HS-27A (cell line): Measurements from ENCODE around the gene BTBD9.
"Not testable (repeated sequence)": the region's sequence is repeated elsewhere in the genome, so short reads cannot be mapped to it uniquely, and the experiment has no call there.

Experiments
- DNase-seq: peaks from one replicate; pipeline ENCODE4 v3.0.0-alpha.2; 2012; ENCODE audit warnings: low read depth, missing footprints

The BTBD9 gene

DNA sequence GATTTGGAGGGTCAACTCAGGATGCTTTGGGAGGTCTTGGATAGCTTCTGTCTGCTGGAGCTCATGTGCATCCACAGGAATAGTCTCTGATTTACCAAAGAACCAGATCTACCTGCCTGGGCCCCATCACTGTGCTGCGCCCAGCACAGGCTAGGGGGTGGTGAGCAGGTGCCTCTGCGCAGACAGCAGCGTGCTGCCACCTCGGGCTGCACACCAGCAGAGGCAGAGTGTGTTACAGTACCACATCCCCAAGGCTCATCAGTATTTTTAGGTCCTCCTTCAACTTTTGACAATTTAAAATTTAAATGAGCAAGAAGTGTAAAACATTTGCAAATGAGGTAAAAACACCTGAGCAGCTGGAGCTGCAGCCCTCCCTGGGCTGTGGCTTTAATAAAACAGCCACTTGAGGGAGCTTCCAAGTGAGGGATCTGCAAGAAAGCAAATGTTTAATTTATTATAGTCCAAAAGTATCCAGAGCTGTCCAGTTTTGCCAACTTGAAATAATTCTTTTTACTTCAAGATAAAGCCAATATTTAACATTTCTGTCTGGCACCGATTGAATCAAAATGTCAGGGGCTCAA lies 495.3 kb downstream of the BTBD9 start:
- no peak for DNase-seq

DNA sequence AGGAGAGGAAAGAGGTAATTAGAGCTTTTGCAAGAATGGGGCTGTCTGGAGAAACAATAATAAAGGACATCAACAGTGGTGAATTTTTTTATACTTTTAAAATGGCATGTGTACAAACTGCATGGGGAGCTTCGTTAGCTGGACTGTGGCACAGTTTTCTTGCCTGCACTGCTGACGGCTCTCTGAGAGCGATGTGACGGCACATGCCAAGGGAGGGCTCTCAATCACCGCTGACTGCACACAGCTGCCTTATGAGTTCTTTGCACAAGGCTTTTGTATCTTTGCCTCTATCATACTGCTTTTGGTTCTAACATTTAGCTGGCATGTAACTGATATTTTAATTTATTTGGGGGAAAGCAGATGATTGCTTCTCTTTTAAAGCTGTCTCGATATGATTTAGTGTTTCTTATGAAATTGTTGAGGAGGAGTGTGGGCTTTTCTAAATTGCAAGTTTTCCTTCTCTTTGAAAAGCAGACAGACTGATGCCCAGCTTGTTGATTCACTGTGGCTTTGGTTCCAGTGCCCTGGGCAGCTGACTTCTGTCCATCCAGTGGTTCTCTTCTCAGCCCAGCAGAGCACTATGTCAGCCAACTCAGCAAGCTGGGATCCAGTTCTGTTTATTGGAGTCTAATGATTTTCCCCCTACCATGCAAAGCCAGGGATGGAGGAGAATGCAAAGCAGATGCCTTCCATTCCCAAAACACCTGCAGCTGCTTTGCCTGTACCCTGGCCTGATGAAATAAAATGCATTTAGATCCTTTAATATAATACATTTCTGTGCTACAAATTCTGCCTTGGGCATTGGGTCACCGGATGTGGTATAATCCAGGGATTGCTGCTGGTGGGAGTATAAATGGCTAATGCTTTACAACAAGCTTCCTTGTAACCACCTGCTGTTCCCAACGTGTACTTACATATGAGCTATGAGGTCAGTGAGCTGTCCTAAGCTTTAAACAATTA lies 496.3 kb downstream of the BTBD9 start:
- DNase-seq = no peak

DNA sequence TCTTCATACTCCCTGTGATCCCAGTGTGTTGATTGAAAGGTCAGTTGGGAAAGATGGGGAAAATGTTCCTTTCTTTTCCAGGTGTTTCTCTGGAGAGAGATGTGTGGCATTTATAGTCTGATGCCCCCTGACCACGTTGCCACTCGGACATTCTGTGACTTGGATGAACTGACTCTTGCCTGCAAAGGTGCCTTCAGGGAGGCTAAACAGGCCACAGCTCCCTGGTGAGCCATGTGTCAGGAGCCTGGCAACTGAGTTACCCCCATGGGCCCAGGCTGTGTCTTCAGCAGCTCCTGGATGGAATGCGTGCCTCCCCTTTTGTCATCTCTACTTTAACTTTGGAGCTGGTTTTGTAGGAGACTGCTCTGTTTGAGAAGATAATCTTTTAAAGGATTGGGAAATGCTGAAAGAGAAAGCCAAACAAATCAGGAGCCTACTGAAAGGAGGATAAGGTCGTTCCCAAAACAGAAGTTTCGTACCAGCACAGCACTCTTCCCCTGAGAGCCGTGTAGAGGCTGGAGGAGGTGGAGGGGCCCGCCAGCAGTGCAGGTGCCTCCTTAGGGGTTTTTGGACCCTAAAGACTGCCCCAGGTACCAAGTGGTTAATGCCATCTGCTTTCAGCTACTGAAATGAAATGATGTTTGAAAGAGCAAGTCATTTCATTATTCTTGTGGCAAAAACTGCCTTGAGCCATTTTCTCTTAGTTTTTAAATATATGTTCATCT lies 497.4 kb downstream of the BTBD9 start:
- no peak for DNase-seq

DNA sequence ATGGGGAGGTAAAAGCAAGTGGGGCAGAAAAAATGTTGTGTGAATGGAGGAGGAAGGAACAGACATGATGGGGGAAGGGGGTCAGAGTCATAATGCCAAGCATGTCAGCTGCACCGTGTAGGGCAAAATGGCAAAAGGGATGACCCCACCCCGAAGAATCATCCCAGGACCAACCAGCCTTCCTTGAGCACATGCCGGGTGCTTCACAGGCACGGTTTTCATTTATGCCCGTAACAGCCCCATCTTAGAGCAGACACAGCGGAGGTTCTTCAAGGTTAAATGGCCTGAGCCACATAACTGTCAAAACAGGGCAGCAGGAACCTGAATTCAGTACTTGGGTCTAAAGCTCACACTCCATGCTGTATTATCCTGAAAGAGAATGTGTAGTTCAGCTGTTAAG lies 498.0 kb downstream of the BTBD9 start:
- no peak for DNase-seq

DNA sequence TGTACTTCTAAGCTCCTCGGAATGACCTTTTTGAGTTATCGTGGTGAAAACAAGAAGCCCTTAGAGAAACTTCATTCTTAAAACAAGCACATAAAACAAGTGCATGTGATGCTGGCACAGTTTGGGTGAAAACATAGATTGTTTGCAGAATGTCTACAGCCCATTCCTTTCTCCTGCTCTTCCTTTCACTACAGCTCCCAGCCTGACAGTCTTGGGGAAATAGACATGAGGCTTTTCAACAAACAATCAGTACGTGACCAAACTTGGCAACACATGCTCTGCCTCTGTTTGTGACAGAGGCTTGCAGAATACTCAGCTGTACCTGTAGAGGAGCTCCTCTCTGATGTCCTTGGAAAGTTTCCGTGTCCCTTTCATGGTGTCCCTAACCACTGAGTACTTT lies 498.6 kb downstream of the BTBD9 start:
- no peak for DNase-seq

DNA sequence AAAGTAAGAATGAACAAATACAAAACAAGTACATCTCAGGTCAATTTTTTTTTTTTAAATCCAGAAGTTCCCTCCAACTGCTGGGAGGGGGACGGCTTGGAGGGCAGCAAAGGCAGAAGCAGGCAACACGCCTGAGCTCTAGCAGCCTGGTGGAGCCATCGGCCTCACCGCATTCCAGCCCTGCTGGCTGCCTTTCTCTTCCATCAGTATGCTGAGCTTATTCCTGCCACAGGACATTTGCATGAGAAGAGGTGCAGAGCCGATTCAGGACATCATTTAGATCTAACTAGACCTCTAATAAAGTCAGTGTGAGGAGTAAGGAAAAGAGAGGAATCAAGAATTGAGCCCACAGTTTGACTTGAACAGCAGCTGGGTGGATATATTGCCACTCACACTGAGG lies 501.4 kb downstream of the BTBD9 start:
- DNase-seq = no peak

DNA sequence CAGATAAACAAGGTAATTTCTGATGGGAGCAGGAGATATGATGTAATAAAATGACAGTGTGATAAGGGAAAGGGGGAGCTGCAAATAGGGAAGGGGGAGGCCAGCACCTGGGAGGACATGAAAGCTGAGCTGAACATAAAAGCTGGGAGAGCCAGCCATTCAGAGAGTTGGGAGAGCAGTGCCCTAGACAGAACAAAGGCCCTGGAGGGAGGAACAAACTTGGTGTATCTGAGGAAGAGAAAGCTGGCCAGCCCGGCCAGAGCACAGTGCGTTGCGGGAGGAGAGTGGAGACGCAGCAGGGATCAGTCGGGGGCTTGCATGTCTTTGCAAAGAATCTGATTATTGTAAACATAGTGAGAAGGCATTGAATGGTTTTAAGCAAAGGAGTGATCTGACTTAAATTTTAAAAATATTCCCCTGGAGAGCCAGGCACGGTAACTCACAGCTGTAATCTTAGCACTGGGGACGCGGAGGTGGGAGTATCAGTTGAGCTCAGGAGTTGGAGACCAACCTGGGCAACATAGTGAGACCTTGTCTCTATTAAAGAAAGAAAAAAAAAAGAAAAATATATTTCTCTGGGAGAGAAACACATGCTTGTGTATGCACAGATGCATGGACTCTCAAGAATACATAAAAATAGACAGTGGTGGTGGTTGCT lies 502.0 kb downstream of the BTBD9 start:
- DNase-seq = no peak

DNA sequence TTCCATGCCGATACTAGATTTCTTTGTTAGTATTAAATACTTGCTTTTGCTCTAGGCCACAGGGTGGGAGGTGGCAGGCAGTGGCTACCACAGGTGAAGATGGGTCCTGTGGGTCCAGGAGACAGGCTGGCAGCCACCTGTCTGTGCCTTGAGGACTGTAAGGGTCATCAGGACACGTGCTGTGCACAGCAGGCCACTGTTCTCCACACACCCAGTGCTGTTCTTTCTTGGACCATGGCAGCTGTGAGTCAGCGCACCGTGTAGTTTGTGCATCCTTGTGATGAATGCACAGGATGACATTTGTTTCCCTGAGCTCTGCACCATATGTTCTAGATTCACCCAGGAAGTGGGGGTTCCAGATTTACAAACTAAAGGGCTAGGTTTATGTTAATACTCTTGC lies 503.2 kb downstream of the BTBD9 start:
- DNase-seq = no peak

DNA sequence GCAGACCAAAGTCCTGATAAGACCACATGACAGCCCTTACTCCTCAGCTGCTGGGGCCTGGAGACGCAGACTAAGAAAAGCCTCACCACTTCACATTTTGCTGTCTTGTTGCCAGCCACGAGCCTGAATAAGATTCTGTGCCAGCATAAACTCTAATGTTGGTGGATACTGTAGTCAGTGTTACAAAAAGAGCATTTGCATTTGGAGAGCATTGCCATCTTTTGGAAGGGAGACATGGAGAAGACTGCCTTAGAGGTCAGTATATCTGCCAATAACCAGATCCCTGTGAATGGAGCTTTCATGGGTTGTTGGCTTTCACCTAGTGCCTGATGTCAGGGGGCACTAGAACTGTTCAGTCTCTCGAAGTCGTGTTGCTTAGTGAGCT lies 505.0 kb downstream of the BTBD9 start:
- no peak for DNase-seq

DNA sequence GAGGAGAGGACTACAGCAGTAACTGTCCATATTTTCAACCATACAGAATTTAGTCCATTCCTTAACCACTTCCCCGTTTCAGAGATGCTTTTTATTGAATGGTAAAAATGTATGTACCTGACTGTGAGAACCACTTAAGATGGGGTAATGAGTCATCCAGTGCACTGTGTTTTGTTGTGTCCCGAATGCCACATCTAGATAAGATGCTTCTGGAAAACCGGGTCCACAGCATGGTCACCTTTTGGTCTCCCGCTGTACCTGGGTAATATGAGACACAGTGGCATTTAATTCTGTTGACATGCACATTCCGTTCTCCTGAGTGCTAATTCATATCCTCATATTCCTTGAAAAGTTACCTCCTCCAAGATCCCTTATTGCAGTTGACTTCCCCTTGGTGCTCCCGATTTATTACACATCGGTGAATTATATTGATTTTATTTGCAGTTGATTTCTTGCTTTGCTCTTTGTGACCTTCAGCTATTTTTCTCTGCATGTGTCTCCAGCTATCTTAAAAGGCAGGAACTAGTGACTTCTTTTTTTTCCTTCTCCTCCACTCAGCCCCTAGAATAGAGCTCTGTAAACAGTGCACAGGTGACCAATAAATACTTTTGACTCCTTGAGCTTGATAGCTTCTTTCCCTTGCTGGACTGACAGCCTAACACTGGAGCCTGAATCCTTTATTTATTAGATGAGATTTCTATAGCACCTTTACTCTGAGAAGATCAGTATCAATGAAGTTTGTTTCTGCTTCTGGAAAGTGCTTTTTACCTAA lies 505.6 kb downstream of the BTBD9 start:
- no peak for DNase-seq

DNA sequence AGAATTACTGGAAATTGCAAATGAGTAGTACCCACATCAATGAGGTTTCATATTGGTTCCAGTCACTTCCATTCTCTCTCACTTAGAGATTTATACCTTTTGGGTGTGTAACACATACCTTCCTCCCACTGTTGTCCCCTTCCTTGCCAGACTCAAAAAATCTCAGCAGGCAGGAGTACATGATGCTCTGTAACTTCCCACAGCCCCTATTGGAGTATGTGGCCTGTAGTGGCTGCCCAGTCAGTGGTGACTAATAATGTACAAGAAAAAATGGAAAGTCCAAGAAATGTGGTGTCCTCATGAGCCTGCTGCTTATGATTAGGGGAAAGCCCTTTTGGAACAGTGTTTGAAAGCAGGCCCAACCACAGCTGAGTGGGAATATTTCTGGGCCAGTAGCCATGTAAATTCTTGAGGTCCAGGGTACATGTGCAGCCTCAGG lies 508.2 kb downstream of the BTBD9 start:
- DNase-seq = peak; percentile 59

DNA sequence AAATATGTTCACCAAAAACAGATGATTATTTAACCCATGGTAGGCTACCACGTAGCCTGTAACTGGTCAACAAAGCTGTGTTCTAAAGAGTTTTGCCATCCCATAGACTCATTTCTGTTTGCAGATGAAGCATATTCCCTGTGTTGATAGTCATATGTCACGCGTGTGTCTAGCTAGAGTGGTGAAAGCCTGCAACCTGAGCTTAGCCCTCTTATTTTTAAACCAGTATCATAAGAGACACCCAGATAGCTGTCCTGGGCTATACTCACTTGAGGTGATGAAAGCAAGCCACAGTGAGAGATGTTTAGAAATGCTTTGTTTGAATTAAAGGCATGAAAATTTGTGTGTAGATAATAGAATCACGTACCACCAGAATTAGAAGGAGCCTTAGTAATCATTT lies 512.4 kb downstream of the BTBD9 start:
- no peak for DNase-seq

DNA sequence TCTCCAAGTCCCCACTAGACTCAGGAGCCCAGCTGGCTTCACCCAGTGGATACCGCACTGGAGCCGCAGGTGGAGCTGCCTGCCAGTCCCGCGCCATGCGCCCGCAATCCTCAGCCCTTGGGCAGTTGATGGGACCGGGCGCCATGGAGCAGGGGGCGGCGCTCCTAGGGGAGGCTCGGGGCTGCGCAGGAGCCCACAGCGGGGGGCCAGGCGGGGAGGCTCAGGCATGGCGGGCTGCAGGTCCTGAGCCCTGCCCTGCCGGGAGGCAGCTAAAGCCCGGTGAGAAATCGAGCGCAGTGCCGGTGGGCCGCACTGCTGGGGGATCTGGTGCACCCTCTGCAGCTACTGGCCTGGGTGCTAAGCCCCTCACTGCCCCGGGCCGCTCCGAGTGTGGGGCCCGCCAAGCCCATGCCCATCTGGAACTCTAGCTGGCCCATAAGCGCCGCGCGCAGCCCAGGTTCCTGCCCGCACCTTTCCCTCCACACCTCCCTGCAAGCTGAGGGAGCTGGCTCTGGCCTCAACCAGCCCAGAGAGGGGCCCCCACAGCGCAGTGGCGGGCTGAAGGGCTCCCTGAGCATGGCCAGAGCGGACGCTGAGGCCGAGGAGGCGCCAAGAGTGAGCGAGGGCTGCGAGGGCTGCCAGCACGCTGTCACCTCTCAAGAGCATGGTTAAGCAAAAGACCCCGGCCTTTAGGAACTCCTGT lies 515.4 kb downstream of the BTBD9 start:
- DNase-seq = not testable (repeated sequence)

DNA sequence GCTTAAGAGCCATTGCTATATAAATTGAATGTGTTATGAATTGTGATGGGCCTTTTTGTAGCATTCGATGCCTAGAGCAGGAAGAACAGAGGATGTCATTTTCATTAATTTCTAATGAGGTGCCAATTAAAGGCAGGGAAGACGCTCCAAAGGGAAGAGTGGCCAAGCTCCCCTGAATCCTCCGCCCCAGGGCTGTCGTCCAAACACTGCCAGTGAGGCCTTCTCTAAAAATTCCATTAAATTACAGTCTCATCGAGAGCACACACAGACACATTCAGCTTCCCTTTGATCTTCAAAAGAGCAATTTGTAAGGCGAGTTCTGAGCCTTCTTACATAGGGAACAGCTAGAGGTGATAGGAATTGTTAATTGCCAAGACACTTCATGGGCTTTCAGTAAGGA lies 520.2 kb downstream of the BTBD9 start:
- DNase-seq = no peak

DNA sequence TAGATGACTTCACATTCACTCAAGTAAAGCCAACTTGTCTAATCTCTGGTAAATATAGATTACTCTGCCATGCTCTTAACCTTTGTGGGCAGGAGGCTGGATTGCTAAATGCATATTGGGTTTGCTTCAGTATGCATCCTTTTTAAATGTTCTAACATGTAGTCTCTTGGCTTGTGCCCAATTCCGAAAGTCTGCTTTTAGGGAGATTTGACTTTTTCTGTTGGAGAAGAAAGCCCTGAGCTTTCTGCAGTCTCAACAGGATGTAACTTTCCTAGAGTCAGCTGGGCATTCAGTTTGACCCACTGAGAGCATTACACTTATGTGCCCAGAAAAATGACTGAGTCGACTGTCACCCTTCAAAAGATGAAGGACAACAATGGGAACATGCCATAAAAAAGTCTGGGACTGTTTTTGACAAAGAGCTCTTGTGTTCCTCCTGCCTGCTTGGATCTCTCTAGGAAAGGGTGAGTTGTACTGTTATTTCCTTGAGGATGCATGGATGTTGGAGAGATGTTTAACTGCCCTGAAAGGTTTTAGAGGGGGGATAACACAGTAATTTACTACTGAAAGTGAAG lies 520.9 kb downstream of the BTBD9 start:
- no peak for DNase-seq
